GM20000 (cell line): ENCODE results near the gene PFKP.

ENCODE experiments used
- DNase-seq: peaks from one replicate; pipeline ENCODE4 v3.0.0; 2012; ENCODE audit warnings: low spot score
- TF ChIP-seq, protein P1 (sequence below): IDR thresholded peaks from 2 replicates; pipeline ENCODE4 v1.5.1; 2012; ENCODE audit warnings: mild to moderate bottlenecking, control low read depth; ENCODE audit errors: extremely low read depth, missing control alignments

The PFKP gene

DNA sequence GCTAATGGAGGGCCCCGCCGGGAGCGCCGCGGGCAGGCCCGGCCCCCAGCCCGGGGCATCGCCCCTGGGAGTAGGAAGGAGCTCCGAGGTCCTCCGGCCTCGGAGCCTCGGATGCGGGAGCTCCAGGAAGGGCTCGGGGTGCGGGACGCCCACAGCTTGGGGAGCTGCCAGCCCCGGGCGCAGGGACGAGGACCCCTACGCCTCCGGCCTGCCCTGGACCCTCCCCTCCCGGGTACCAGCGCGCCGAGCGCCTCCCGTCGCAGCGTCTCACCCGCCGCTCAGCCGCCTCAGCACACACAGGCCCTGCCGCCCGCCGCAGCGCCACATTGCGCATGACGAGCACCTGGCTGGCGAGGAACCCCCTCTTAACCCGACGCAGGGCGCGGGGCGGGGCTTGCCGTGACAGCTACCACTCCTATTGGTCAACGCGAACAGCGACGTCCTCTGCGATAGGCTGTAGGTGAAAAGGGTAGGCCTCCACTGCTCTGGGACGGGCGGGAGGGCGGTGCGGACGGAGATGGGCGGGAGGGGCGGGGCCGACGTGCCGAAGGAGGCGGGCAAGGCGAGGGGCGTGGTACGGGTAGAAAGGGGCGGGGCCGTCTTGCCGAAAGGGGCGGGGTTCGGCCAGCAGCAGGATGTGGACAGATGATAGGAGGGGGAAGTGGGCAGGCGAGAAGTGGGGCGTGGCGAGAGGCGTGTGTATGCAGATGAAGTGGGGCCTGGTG is 105.3 kb downstream of the PFKP start, which contains the start of gene PITRM1:
TSS of gene PITRM1 (minus strand) at position 337 of the 725 bp plus-strand sequence. CDS start at position 327, 10 bp downstream.
- DNase-seq: peak; percentile 98
- TF ChIP-seq, protein P1, sequence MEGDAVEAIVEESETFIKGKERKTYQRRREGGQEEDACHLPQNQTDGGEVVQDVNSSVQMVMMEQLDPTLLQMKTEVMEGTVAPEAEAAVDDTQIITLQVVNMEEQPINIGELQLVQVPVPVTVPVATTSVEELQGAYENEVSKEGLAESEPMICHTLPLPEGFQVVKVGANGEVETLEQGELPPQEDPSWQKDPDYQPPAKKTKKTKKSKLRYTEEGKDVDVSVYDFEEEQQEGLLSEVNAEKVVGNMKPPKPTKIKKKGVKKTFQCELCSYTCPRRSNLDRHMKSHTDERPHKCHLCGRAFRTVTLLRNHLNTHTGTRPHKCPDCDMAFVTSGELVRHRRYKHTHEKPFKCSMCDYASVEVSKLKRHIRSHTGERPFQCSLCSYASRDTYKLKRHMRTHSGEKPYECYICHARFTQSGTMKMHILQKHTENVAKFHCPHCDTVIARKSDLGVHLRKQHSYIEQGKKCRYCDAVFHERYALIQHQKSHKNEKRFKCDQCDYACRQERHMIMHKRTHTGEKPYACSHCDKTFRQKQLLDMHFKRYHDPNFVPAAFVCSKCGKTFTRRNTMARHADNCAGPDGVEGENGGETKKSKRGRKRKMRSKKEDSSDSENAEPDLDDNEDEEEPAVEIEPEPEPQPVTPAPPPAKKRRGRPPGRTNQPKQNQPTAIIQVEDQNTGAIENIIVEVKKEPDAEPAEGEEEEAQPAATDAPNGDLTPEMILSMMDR: no peak

DNA sequence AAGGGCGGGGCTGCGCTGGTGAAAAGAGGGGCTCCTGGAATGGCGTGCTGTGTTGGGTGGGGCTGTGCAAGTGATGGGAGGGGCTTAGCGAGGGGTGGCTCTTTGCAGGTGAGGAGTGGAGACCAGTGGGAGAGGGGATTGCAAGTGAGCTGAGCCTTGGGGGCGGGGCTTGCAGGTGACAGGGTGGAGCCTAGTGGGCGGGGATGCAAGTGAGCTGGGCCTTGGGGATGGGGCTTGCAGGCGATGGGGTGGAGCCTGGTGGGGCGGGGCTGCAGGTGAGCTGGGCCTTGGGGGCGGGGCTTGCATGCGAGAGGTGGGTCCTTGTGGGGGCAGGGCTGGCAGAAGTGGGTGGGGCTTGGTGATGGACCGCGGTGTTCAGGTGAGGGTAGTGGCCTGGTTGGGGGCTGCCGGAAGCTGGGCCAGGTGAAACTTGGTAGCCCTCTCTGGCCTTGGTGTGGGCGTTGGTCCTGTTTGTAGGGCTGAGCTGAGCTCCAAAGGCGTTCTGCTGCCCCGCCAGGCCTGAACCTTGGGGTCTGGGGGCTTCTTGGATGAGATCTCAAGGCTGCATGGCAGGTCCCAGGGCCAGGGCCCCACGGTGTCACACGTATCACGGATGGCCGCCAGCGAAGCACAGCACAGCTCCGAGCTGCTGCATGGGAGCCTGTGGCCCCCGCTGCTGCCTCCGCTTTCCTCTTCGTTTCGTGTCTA is 106.0 kb downstream of the PFKP start:
- TF ChIP-seq, protein P1: no peak
- DNase-seq: no peak

DNA sequence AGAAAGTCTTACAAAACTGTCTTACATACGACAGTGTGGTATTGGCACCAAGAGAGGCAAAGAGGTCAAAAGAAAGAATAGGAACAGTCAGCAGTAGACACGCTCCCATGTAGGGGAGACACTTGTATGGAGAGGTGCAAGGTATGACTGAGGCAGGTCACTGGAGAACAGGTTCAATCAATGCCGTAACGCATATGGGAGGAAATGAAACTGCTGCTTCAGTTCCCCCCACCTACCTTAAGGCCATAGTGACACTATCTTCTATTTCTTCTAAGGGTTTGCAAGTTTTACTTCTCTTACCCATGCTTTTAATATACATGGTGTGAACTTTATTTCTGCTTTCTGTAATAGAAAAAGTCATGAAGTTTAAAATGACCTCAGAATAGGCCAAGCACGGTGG is 110.7 kb downstream of the PFKP start:
- DNase-seq: peak; percentile 32
- TF ChIP-seq, protein P1: no peak

DNA sequence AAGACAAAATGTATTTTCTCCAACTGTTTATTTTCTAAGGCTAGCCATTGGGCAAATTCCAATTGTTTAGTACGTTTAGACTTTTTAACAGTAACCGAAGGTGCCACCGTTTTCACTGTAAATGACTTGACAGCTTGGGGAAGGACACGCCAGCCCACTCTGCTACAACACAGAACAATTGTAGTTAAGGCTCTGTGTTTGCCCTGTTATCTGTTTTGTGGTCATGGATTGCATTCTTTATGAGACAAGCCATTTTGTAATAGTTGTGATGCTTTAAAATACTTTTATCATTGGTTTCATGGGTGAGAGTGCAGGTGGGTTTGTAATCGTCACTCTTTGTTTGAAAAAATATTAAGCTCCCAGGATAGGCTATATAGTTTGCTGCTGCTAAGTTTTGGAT is 111.8 kb downstream of the PFKP start:
- no peak for DNase-seq
- TF ChIP-seq, protein P1: no peak

DNA sequence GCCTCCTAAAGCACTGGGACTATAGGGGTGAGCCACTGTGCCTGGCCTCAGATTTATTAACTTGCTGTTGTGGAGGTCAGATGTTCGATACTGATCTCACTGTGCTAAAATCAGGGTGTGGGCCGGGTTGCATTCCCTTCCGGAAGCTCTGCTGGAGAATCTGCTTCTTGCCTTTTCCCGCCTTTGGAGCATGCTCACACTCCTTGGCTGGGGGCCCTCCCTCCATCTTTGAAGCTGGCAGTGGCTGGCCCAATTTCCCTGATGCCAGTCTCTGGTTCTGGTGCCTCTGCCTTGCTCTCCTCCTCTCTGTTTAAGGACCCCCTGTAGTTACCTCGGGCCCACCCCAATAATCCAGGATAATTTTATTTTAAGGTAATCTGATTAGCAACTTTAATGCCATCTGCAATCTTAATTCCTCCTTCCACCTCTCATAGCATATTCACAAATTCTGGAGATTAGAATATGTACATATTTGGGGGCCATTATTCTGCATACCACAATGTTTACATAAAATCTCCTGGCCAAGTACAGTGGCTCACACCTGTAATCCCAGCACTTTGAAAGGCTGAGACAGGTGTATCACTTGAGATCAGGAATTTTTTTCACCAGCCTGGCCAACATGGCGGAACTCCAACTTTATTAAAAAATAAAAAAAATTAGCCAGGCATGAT is 113.1 kb downstream of the PFKP start:
- TF ChIP-seq, protein P1: no peak
- DNase-seq: no peak

DNA sequence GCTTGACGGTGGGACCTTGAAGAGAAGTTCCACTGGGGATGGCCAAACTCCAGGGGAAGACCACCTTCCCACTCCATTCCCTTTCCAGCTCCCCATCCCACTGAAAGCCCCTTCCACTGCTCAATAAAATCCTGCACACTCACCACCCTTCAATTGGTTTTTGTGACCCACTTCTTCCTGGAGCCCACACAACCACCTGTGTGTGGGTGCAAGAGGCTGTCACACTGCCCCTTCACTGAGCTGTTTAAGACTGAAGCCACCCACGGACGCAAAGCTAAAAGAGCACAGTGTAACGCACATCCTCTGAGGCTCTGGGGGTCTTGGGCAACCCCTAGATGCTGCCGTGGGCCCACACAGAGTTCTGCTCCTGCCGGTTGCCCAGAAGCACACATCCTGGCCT is 118.0 kb downstream of the PFKP start:
- TF ChIP-seq, protein P1: no peak
- no peak for DNase-seq

DNA sequence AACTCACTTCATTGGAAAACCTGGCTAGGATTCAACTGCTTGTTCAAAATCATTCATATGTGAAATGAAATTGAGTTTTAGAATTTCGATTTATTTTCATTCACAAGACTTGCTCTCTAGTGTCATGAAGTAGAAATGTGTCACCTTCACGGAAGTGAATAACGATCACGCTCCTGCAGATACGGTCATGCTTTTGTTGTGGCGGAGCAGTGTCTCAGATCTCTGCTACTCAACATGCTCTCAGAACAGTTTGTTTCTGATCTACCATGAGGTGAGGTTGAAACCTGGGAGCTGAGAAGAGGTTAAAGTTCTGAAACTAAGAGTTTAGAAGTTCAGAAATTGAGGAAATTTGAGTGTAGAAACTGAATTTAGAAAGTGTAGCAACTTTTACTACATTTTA is 119.0 kb downstream of the PFKP start:
- DNase-seq: no peak
- TF ChIP-seq, protein P1: no peak
